ENCODE data around the gene DIAPH3. TPM values are rescaled to one million over a fixed set of nuclear protein-coding genes. Genes with fewer than 3 reads are reported as not detected.

DIAPH3 gene
- total RNA-seq, 2 donors from 2014 or later, result 23.6 to 25.7 TPM

- Mint-ChIP-seq H3K36me3 (ENCODE audit: low read depth) (no peaks in the 10 kb centered on the region), H3K4me1 (peaks cover 10% of the 10 kb centered on the region), H3K27ac (no peak overlapping the region), H3K4me3 (no peak overlapping the region), H3K9me3 (no peaks in the 10 kb centered on the region), H3K27me3 (ENCODE audit: insufficient read depth) (peaks cover 55% of the 10 kb centered on the region)
- no peak for DNase-seq
- TF ChIP-seq, protein P1, sequence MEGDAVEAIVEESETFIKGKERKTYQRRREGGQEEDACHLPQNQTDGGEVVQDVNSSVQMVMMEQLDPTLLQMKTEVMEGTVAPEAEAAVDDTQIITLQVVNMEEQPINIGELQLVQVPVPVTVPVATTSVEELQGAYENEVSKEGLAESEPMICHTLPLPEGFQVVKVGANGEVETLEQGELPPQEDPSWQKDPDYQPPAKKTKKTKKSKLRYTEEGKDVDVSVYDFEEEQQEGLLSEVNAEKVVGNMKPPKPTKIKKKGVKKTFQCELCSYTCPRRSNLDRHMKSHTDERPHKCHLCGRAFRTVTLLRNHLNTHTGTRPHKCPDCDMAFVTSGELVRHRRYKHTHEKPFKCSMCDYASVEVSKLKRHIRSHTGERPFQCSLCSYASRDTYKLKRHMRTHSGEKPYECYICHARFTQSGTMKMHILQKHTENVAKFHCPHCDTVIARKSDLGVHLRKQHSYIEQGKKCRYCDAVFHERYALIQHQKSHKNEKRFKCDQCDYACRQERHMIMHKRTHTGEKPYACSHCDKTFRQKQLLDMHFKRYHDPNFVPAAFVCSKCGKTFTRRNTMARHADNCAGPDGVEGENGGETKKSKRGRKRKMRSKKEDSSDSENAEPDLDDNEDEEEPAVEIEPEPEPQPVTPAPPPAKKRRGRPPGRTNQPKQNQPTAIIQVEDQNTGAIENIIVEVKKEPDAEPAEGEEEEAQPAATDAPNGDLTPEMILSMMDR (conservative IDR thresholded peaks at IDR 0.05), result no peak
- Histone ChIP-seq H3K27me3 (ENCODE audit: control insufficient read depth, insufficient read depth, low read length, poor library complexity, severe bottlenecking) (peaks cover 24% of the 10 kb centered on the region), H3K9me3 (ENCODE audit: control insufficient read depth, low read length) (no peaks in the 10 kb centered on the region), H3K4me3 (ENCODE audit: low read length) (no peak overlapping the region), H3K36me3 (ENCODE audit: control insufficient read depth, insufficient read depth, low read length) (no peaks in the 10 kb centered on the region), H3K4me1 (ENCODE audit: control insufficient read depth, insufficient read depth, low read length) (peaks cover 5% of the 10 kb centered on the region), H3K27ac (ENCODE audit: low read depth, low read length) (no peak overlapping the region), H3K9ac (ENCODE audit: extremely low read depth, low read length, poor library complexity, severe bottlenecking) (no peak overlapping the region)
- WGBS, 2 experiments (ENCODE audit: insufficient coverage in 1 of 2, insufficient read length in 1 of 2), result 97 to 100% methylated on average over 1 to 5 of the region's 5 CpGs
Observed at GRCh38 chr13:60174113-60174512, 10.4 kb upstream of the DIAPH3 start.

DNA sequence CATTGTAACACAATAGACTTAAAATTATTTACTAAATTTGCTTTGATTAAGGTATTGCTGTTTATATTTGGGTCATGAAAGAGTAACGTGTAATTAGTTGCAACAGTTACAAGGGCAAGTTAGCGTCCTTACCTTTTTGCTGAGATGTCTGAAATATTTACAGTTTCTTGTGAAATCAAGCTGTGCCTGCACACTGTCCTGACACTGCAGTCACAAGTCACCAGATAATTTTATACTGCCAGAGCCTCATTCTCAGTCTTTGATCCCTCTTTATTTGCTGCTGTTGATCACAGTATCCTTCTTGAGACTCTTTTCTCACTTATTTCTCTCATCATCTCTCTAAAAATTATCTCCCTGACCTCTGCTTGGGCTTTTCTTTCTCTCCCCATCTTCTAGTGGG lies 8.4 kb upstream of the DIAPH3 start:
- H3K4me3 Mint-ChIP-seq, result no peak overlapping the region

DNA sequence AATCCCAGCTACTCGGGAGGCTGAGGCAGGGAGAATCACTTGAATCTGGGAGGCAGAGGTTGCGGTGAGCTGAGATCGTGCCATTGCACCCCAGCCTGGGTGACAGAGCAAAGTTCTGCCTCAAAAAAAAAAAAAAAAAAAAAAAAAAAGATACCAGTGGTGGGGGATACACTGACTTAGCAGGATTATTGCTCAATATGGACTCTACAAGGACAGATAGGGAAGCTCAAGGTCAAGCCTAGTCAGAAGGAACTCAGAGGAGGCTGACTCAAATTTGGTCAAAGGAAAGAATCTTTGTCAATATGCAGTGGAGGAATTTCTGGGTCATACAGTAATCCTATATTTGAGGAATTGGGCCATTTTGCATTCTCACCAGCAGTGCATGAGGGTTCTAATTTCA lies 6.7 kb upstream of the DIAPH3 start:
- H3K4me3 Mint-ChIP-seq, result no peak overlapping the region
- no peak for DNase-seq
- H3K36me3 Mint-ChIP-seq (ENCODE audit: low read depth), result no peaks in the 10 kb centered on the region
- H3K27ac ChIP-seq (ENCODE audit: low read depth, low read length), result no peak overlapping the region
- no peak overlapping the region for H3K4me3 ChIP-seq (ENCODE audit: low read length)
- no peak overlapping the region for H3K9ac ChIP-seq (ENCODE audit: extremely low read depth, low read length, poor library complexity, severe bottlenecking)
- 87 to 90% methylated on average over 2 to 3 of the region's 3 CpGs for WGBS, 2 experiments (ENCODE audit: insufficient coverage in 1 of 2, insufficient read length in 1 of 2)
- no peaks in the 10 kb centered on the region for H3K36me3 ChIP-seq (ENCODE audit: control insufficient read depth, insufficient read depth, low read length)
- no peak overlapping the region for H3K27ac Mint-ChIP-seq
- H3K27me3 Mint-ChIP-seq (ENCODE audit: insufficient read depth), result peaks cover 50% of the 10 kb centered on the region
- TF ChIP-seq, protein P1 (conservative IDR thresholded peaks at IDR 0.05), result no peak
- peaks cover 19% of the 10 kb centered on the region for H3K4me1 ChIP-seq (ENCODE audit: control insufficient read depth, insufficient read depth, low read length)
- peaks cover 19% of the 10 kb centered on the region for H3K27me3 ChIP-seq (ENCODE audit: control insufficient read depth, insufficient read depth, low read length, poor library complexity, severe bottlenecking)
- no peaks in the 10 kb centered on the region for H3K9me3 Mint-ChIP-seq
- peaks cover 29% of the 10 kb centered on the region for H3K4me1 Mint-ChIP-seq
- no peaks in the 10 kb centered on the region for H3K9me3 ChIP-seq (ENCODE audit: control insufficient read depth, low read length)

More for the DNA sequence above, 8.4 kb upstream of the DIAPH3 start:
- Histone ChIP-seq H3K27ac (ENCODE audit: low read depth, low read length) (no peak overlapping the region), H3K36me3 (ENCODE audit: control insufficient read depth, insufficient read depth, low read length) (no peaks in the 10 kb centered on the region), H3K27me3 (ENCODE audit: control insufficient read depth, insufficient read depth, low read length, poor library complexity, severe bottlenecking) (peaks cover 24% of the 10 kb centered on the region), H3K4me1 (ENCODE audit: control insufficient read depth, insufficient read depth, low read length) (peaks cover 9% of the 10 kb centered on the region), H3K4me3 (ENCODE audit: low read length) (no peak overlapping the region), H3K9ac (ENCODE audit: extremely low read depth, low read length, poor library complexity, severe bottlenecking) (no peak overlapping the region), H3K9me3 (ENCODE audit: control insufficient read depth, low read length) (no peaks in the 10 kb centered on the region)
- TF ChIP-seq, protein P1 (conservative IDR thresholded peaks at IDR 0.05), result no peak
- no peak overlapping the region for H3K27ac Mint-ChIP-seq
- no peaks in the 10 kb centered on the region for H3K9me3 Mint-ChIP-seq
- H3K27me3 Mint-ChIP-seq (ENCODE audit: insufficient read depth), result peaks cover 57% of the 10 kb centered on the region
- DNase-seq, result no peak
- no peaks in the 10 kb centered on the region for H3K36me3 Mint-ChIP-seq (ENCODE audit: low read depth)
- WGBS, 2 experiments (ENCODE audit: insufficient coverage in 1 of 2, insufficient read length in 1 of 2), result 89 to 100% methylated on average over 2 of the region's 2 CpGs
- H3K4me1 Mint-ChIP-seq, result peaks cover 19% of the 10 kb centered on the region

Measured in endodermal cell (in vitro differentiated cells).